IPS-15b (cell line): ENCODE results near the gene IL25.
"Not testable (repeated sequence)": the region's sequence is repeated elsewhere in the genome, so short reads cannot be mapped to it uniquely, and the experiment has no call there.

ENCODE experiments used
- H3K27me3 ChIP-seq: one replicate; pipeline ENCODE4 v1.6.1; 2013; ENCODE audit warnings: low read length; ENCODE audit not compliant: control insufficient read depth, insufficient read depth
- H3K36me3 ChIP-seq: one replicate; pipeline ENCODE4 v1.6.1; 2013; ENCODE audit warnings: low read length; ENCODE audit not compliant: control insufficient read depth, insufficient read depth
- H3K4me1 ChIP-seq: one replicate; pipeline ENCODE4 v1.6.1; 2013; ENCODE audit warnings: mild to moderate bottlenecking, low read length; ENCODE audit not compliant: control insufficient read depth, insufficient read depth
- H3K4me3 ChIP-seq: one replicate; pipeline ENCODE4 v1.5.1; 2013; ENCODE audit warnings: low read depth, low read length
- H3K9ac ChIP-seq: one replicate; pipeline ENCODE4 v1.6.1; 2013; ENCODE audit warnings: low read depth, mild to moderate bottlenecking, low read length
- H3K9me3 ChIP-seq: one replicate; pipeline ENCODE4 v1.6.1; 2013; ENCODE audit warnings: mild to moderate bottlenecking, low read length; ENCODE audit not compliant: control insufficient read depth, insufficient read depth

Gene IL25

DNA sequence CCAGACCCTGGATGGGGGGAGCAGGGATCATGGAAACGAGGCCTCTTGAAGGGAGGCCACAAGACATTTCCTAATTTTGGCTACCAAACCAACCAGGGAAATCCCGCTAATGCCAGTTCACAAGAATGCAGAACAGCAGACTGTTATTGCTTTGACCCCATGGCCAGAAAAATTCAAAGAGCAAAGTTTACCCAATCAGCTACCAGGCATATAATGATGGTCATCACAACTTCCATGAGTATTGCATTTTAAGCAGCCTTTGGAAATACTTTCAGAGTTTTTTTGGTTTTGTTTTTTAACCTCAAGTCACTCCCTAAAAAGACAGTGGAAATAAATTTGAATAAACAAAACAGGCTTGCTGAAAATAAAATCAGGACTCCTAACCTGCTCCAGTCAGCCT is at the start of gene IL25:
Gene IL25 (plus strand): TSS at position 301 of the 400 bp plus-strand sequence.
- no peaks in the 10 kb centered on the region for H3K36me3 ChIP-seq
- no peak within 1 kb of the TSS for H3K9ac ChIP-seq
- no peaks in the 10 kb centered on the region for H3K9me3 ChIP-seq
- H3K27me3 ChIP-seq: peaks cover 45% of the 10 kb centered on the region
- H3K4me3 ChIP-seq: no peak within 1 kb of the TSS
- H3K4me1 ChIP-seq: no peaks in the 10 kb centered on the region

DNA sequence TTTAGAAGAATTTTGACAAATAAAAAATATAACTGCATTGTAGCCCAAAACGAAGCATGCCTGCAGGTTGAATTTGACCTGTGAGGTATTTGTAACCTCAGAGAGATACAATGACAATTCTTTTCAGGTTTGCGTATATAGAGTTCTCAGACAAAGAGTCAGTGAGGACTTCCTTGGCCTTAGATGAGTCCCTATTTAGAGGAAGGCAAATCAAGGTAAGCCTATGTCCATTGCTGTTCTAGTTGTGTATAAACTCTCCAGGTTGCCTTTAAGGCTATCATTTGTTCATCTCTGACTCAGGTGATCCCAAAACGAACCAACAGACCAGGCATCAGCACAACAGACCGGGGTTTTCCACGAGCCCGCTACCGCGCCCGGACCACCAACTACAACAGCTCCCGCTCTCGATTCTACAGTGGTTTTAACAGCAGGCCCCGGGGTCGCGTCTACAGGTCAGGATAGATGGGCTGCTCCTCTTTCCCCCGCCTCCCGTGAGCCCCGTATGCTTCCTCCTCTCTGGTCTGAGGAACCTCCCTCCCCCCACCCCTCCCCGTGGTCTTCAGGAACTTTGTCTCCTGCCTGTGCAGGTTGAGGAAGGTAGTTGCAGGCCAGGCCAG is 48.7 kb upstream of the IL25 start:
- no peaks in the 10 kb centered on the region for H3K27me3 ChIP-seq
- H3K36me3 ChIP-seq: peaks cover 13% of the 10 kb centered on the region
- H3K4me3 ChIP-seq: no peak overlapping the region
- H3K4me1 ChIP-seq: peaks cover 3% of the 10 kb centered on the region
- no peak overlapping the region for H3K9ac ChIP-seq
- H3K9me3 ChIP-seq: no peaks in the 10 kb centered on the region

DNA sequence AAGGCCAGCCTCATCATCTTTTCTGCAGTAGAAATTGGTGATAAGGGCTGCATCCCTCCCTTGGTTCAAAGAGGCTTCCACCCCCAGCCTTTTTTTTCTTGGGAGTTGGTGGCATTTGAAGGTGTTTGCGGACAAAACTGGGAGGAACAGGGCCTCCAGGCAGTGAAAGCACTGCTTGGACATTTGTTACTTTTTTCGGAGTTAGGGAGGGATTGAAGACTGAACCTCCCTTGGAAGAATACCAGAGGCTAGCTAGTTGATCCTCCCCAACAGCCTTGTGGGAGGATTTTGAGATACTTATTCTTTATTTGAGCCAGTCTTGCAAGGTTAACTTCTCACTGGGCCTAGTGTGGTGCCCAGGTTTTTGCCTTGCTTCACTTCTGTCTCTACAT is 48.2 kb upstream of the IL25 start:
- Histone ChIP-seq H3K4me1 (peaks cover 3% of the 10 kb centered on the region), H3K36me3 (peaks cover 13% of the 10 kb centered on the region), H3K4me3 (no peak overlapping the region), H3K9me3 (no peaks in the 10 kb centered on the region), H3K9ac (no peak overlapping the region), H3K27me3 (no peaks in the 10 kb centered on the region)

DNA sequence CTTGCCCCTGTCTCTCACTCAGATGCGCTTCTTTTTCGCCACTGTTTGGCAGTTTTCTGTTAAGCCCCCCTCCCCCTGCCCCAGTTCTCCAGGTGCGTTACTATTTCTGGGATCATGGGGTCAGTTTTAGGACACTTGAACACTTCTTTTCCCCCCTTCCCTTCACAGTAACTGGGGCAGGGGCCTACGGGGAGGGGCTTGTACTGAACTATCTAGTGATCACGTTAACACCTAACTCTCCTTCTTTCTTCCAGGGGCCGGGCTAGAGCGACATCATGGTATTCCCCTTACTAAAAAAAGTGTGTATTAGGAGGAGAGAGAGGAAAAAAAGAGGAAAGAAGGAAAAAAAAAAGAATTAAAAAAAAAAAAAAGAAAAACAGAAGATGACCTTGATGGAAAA is 47.6 kb upstream of the IL25 start:
- Histone ChIP-seq H3K4me1 (peaks cover 3% of the 10 kb centered on the region), H3K9ac (no peak overlapping the region), H3K9me3 (no peaks in the 10 kb centered on the region), H3K27me3 (no peaks in the 10 kb centered on the region), H3K36me3 (peaks cover 13% of the 10 kb centered on the region), H3K4me3 (no peak overlapping the region)

DNA sequence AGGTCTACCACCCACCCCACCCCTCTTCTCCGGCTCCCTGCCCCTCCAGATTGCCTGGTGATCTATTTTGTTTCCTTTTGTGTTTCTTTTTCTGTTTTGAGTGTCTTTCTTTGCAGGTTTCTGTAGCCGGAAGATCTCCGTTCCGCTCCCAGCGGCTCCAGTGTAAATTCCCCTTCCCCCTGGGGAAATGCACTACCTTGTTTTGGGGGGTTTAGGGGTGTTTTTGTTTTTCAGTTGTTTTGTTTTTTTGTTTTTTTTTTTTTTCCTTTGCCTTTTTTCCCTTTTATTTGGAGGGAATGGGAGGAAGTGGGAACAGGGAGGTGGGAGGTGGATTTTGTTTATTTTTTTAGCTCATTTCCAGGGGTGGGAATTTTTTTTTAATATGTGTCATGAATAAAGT is 46.9 kb upstream of the IL25 start:
- H3K4me3 ChIP-seq, H3K27me3 ChIP-seq, H3K4me1 ChIP-seq, H3K9me3 ChIP-seq, H3K9ac ChIP-seq: not testable (repeated sequence)
- H3K36me3 ChIP-seq: peaks cover 13% of the 10 kb centered on the region

DNA sequence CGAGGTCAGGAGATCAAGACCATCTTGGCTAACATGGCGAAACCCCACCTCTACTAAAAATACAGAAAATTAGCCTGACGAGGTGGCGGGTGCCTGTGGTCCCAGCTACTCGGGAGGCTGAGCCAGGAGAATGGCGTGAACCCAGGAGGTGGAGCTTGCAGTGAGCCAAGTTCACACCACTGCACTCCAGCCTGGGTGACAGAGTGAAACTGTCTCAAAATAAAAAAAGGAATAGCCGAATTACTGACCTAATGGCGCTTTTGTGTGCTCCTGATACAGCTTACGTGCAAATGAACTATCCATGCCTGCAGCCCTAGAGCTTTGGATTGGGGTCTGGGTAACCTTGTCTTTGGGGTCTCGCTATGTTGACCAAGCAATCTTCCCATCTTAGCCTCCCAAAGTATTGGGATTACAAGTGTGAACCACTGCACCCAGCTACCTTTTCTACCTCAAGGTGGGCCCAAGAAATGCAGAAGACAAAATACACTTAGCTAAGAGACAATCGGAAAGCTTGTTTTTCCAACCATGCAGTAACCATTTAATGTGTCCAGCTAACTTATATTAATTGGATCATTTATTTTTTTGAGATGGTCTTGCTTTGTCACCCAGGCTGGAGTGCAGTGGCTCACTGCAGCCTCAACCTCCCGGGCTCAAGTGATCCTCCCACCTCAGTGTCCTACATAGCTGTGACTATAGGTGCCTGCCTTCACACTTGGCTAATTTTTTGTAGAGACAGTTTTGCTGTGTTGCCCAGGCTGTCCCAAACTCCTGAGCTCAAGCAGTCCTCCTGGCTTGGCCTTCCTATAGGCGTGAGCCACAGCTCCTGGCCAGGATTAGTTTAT is 45.9 kb upstream of the IL25 start:
- Histone ChIP-seq H3K36me3 (peaks cover 13% of the 10 kb centered on the region), H3K27me3 (no peaks in the 10 kb centered on the region), H3K4me1 (peaks cover 3% of the 10 kb centered on the region), H3K9ac (no peak overlapping the region), H3K4me3 (no peak overlapping the region), H3K9me3 (no peaks in the 10 kb centered on the region)

DNA sequence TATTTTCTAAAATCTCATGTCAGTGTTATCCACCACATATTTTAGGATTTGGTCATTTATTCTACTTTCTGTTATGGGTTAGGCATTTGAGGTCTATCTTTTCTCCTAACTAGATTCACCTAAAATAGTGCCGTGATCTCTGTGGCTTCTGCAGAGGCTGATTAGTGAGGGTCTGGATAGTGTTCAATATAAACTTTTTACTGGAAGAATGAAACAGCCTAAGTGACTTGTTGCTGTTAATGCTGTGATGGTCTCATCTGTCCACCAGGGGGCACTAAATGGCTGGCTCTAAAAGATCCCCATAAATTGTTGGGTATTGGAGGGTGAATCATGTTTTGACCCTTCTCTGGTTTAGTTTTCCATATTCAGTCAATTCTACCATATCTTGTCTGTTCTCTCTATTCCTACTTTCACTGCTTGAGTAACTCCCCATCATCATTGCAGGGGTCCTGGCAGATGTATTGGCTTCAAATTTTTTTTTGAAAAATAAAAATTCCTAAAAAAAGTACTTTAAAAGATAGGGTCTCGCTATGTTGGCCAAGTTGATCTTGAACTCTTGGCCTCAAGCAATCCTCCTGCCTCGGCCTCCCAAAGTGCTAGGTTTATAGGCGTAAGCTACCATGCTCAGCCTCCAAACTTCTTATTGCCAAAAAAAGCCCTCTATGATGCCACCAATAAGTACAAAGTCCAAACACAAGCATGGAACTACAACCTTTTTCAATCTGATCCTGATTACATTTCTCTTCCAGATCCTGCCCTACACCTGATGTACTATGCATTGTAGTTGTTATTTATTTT is 44.5 kb upstream of the IL25 start:
- Histone ChIP-seq H3K36me3 (peaks cover 13% of the 10 kb centered on the region), H3K27me3 (no peaks in the 10 kb centered on the region), H3K9me3 (no peaks in the 10 kb centered on the region), H3K9ac (no peak overlapping the region), H3K4me1 (no peaks in the 10 kb centered on the region), H3K4me3 (no peak overlapping the region)

DNA sequence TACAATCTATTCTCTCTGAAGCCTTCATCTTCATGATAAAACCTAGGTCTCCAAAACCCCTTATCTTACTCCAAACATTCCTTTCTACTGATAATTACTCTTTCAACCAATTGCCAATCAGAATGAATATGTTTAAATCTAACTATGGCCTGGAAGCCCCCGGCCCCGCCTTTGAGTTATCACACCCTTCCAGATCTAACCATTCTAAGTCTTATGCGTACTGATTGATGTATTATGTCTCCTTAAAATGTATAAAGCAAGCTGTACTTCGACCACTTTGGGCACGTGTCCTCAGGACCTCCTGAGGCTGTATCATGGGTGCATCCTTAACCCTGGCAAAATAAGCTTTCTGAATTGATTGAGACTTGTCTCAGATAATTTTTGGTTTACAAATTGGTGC is 37.0 kb upstream of the IL25 start:
- H3K9ac ChIP-seq: no peak overlapping the region
- H3K4me1 ChIP-seq: no peaks in the 10 kb centered on the region
- peaks cover 6% of the 10 kb centered on the region for H3K9me3 ChIP-seq
- H3K36me3 ChIP-seq: no peaks in the 10 kb centered on the region
- H3K27me3 ChIP-seq: no peaks in the 10 kb centered on the region
- H3K4me3 ChIP-seq: no peak overlapping the region

DNA sequence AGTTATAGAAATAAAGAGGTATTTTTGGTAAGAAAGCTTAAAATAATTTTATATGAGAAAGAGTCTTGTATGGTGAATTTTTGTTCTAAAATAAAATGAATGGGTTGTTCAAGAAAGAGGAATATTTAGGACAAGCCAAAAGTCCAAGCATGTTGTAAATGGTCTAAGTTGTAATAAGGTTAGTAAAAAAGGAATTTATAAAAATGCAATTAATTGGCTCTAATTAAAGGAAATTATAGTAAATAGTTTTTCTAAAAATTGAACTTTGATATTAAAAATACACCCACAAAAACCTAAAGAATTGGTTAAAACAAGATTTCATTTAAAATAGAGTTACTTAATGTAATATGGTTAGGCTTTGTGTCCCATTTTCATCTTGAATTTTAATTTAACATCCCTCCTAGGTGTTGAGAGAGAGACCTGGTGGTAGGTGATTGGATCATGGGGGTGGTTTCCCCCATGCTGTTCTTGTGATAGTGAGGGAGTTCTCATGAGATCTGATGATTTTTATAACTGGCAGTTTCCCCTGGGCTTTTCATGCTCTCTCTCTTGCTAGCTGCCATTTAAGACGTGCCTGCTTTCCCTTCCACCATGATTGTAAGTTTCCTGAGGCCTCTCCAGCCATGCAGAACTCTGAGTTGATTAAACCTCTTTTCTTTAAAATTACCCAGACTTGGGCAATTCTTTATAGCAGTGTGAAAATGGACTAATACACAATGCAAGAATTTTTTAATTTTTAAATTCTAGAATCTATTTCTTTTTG is 32.9 kb upstream of the IL25 start:
- Histone ChIP-seq H3K36me3 (no peaks in the 10 kb centered on the region), H3K9ac (no peak overlapping the region), H3K27me3 (no peaks in the 10 kb centered on the region), H3K4me3 (no peak overlapping the region), H3K4me1 (no peaks in the 10 kb centered on the region), H3K9me3 (peaks cover 6% of the 10 kb centered on the region)

DNA sequence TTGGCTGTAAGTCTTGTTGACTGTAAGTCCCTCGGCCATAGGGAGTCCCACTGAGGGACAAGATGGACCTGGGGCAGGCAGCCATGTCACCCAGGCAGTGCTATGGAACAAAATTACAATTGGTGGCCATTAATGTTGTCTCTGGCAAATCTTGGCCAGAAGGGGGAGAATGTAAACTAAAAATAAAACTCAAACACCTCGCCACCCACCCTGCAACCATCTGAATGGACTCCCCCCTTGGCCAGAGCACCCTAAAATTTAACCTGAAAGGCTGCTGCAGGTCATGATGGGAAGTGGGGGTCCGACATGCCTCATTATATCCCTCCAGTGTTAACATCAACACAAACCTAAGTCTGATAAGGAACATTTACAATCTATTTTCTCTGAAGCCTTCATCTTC is 28.1 kb upstream of the IL25 start:
- Histone ChIP-seq H3K27me3 (no peaks in the 10 kb centered on the region), H3K9me3 (no peaks in the 10 kb centered on the region), H3K9ac (no peak overlapping the region), H3K36me3 (no peaks in the 10 kb centered on the region), H3K4me1 (peaks cover 5% of the 10 kb centered on the region), H3K4me3 (no peak overlapping the region)

DNA sequence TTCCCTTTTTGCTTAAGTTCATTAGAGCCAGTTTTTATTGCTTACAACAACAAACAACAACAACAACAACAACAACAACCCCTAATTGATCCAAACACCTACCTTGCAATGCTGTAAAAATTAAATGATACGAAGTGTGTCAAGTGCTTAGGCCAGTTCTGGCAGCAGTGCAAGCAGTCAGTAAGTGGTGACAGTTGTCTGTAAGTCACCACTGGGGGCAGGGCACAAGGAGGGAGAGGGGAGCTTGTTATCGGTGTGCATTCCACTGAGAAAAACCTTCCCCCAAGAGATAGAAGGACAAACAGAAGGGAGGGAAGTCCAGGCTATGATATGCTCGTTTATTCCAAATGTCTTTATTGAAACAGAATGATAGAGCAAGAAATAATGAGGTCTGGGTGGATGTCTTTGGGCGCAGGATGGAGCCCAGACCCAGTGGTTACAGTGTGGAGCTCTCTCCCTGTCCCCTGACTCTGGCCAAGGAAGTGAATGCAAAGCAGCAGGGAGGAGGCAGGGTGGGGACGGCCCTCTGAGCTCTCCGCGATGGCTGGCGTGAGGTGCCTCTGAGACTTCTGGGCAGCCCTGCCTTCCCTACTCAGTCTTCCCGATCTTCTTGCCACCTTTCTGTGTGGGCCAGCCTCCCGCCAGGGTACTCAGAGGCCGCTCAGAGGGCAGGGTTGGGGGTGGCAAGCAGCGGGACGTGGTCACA is 26.5 kb upstream of the IL25 start:
- H3K9ac ChIP-seq: no peak overlapping the region
- peaks cover 5% of the 10 kb centered on the region for H3K4me1 ChIP-seq
- no peaks in the 10 kb centered on the region for H3K36me3 ChIP-seq
- no peak overlapping the region for H3K4me3 ChIP-seq
- H3K27me3 ChIP-seq: peaks cover 7% of the 10 kb centered on the region
- H3K9me3 ChIP-seq: no peaks in the 10 kb centered on the region
